Amniotic epithelial cell (primary cell): Measurements from ENCODE around the gene USP36.
"Not testable (repeated sequence)": the region's sequence is repeated elsewhere in the genome, so short reads cannot be mapped to it uniquely, and the experiment has no call there.

Experiments used
- DNase-seq: peaks from one replicate; pipeline ENCODE4 v3.0.0-alpha.2; 2010; ENCODE audit warnings: low read depth

The USP36 gene

DNA sequence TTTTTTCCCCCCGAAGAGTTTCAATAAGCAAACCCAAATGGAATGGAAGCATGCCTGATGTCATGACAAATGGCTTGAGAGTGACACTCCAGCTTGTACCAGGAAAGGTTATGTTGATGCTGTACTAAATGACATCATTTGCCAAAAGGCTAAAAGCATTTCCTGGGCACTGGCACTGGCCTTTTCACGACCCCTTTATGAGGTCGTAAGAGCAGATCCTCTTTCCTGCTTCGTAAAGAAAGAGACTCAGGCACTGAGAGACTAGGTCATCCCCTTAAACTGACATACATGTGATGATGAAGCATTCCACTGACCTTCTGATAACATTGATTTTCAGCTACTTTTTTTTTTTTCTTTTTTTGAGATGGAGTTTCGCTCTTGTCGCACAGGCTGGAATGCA lies 31.9 kb upstream of the USP36 start:
- DNase-seq, result no peak

DNA sequence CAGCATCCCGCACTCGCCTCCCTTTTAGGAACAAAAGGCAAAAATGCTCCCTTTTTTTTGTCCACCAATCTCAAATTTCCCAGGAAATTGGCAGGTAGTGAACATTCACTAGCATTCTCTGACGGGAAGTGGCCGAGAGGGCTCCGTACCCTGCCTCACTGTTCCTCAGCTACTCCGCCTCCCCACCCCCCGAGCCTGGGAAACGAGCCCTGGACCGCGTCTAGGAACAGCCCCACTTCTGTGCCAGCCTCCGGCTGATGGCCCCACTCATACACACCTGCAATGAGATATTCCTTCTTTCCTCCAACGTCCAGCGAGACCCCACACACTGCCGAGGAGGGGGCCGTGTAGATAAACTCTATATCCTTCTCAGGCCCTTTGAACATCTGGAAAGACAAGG lies 30.0 kb upstream of the USP36 start:
- DNase-seq, result no peak

DNA sequence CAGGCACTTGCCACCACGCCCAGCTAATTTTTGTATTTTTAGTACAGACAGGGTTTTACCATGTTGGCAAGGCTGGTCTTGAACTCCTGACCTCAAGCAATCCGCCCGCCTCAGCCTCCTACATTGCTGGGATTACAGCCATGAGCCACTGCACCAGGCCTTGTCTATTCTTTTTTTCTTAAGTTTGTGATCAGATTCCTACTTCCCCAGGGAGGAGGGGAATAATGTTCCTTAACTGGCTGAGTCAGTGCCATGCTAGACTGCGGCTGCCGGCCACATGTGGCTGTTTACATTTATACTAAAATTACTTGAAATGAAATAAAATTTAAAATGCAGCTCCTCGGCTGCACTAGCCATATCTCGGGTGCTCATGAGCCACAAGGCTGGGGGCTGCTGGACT lies 27.8 kb upstream of the USP36 start:
- DNase-seq, result peak; percentile 65

- DNase-seq, result not testable (repeated sequence)
Observed at GRCh38 chr17:78867046-78867445, 26.4 kb upstream of the USP36 start.

- peak; percentile 72 for DNase-seq
Observed at GRCh38 chr17:78865682-78866390, 25.2 kb upstream of the USP36 start.

- DNase-seq, result no peak
Observed at GRCh38 chr17:78864117-78864516, 23.5 kb upstream of the USP36 start.

DNA sequence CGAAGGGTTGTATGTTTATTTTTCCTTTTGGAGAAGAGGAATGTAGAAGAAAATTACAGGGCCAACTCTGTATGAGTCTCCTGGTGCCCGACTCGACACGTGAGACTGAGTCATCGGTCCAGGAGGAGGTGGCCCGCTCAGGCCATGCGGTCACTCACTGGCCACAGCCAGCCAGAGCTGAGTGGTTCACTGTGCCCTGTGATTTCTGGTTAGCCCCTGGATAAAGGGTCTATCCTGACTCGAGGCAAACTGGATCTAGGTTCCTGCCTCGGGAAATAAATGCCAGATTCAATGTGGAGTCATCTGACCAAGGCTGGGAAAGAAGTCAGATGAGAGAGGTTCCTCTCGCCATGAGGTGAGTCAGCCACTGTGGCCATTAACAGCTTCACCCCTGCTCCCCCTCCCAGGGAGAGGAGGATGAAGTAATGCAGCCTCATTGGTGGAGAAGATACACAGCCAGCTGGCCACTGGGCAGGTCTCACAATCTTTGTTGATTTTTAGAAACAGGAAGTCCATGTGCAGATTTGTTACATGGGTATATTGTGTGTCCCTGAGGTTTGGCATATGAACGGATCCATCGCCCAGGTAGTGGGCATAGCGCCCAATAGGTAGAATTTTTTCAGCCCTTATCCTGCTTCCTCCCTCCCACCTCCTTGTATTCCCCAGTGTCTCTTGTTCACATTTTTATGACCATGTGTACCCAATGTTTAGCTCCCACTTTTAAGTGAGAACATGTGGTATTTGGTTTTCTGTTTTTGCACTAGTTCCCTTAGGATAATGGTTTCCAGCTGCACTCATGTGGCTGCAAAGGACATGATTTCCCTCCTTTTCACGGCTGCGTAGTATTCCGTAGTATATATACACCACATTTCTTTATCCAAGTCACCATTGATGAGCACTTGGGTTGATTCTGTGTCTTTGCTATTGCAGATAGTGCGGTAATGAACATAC lies 21.7 kb upstream of the USP36 start:
- DNase-seq, result peak; percentile 97

- DNase-seq, result no peak
Observed at GRCh38 chr17:78861229-78861628, 20.6 kb upstream of the USP36 start.

- DNase-seq, result no peak
Observed at GRCh38 chr17:78859051-78859450, 18.4 kb upstream of the USP36 start.

- no peak for DNase-seq
Observed at GRCh38 chr17:78857266-78857665, 16.7 kb upstream of the USP36 start.

DNA sequence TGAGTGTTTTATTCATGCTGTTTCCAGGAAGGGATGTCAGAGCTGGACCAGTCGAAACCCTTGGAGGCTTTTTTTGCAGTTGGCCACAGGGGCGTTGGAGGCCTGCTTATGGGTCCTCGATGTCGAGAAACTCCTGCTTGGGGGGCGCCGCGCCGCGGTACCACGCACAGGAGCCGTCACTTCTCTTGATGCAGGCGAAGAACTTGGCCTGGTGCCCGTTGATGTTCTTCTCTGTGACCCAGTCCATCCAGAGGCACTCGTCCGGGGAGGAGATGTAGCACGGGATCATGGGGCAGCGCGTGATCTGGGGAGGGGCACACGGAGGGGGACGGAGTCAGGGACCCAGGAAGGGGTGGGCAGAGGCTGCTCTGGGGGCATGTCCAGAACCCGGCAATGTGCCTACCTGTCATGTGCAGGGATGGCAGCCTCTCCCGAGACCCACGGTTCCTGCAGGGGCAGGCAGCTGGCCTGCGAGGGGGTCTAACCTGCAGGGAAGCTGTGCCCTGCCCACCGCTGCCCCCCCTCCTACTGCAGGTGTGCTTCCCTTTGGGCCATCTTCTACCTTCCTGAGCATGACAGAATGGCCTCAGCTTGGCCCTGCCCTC lies 15.0 kb upstream of the USP36 start:
- no peak for DNase-seq

- no peak for DNase-seq
Observed at GRCh38 chr17:78854508-78854907, 13.9 kb upstream of the USP36 start.

- DNase-seq, result peak; percentile 27
Observed at GRCh38 chr17:78853926-78854394, 13.3 kb upstream of the USP36 start.

DNA sequence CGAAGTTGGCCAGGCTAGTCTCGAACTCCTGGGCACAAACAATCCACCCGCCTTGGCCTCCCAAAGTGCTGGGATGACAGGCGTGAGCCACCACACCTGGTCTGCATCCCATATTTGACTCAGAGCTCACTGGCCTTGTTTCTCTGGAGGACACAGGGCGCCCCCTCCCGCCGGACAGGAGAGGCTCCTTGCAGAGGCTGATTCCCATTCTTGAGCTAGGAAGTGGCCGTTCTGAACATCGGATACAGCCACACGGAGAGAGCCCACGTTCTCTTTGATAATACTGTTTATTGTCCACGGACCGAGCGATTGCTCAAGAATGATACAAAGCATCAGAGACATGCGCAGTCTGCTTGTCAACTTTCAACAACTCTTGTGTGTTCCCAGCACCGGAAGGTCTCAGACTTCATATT lies 12.1 kb upstream of the USP36 start:
- DNase-seq, result peak; percentile 37

- no peak for DNase-seq
Observed at GRCh38 chr17:78849026-78849425, 8.4 kb upstream of the USP36 start.

DNA sequence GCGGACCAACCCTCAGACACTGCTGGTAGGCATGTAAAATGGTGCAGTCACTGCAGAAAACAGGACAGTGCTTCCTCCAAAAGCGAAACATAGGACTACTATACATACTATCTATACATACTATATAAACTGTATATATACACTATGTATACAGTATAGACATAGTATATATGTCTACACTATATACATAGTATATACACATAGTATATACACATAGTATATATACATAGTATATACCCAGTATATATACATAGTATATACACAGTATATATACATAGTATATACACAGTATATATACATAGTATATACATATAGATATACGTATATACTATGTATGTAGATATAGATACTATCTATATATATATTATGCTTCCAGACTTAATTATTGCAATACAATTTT lies 6.4 kb upstream of the USP36 start:
- DNase-seq, result no peak

DNA sequence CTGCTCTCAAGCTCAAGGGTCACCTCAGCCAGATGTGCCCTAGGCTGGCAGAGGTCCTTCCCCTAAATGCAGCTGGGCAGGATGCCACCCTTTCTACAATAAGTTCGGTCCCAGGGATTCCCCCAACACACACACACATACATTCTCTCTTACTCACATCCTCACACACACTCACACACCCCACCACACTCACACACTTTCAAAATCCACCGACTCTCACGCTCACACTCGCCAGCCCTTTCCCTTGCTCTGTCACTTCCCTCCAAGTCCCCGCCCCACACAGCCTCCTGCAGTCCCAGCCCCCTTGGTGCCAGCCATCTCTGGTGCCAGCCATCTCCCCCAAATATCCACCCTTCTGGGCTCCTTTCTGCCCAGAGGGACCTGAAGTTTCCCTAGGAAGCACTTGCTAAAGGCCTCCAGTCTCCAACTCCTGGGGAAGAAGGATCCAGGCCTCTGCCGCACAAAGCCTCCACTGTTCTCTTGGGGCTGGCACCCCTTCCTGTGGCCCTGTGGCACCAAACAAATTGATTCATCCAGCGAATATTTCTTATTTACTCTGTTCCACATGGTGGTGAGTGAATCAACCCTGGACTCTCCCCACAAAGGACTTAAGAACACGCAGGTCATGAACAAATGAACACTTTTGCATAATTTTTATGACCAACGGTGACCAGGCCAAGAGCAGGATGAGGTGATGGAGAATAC lies 3.8 kb upstream of the USP36 start:
- DNase-seq, result no peak

GRCh38 chr17:78842881-78843565 lies 2.4 kb upstream of the USP36 start:
- peak; percentile 30 for DNase-seq

DNA sequence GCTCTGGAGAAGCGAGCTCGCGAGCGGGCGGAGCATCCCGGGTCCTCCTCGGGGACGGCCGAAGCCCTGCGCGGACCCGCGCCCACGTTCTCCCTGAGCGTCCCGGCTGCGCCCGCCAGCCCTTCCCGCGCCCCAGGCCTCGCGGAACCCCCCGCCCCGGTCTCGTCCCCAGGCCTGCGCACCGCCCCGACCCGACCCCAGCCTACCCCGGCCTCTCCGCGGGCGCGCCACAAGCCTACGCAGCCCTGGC lies 159 bp downstream of the USP36 start:
- DNase-seq, result no peak

- peak; percentile 71 for DNase-seq
Observed at GRCh38 chr17:78839762-78840529, 668 bp downstream of the USP36 start.

- DNase-seq, result peak; percentile 20
Observed at GRCh38 chr17:78839235-78839761, 1.3 kb downstream of the USP36 start.
